HG03139 (cell line): ENCODE data around the gene KRTAP19-8.

Experiments
- ATAC-seq: cut with Tn5 transposase; IDR thresholded peaks from one replicate; pipeline ENCODE4 v1.9.1; 2021; ENCODE audit not compliant: unreplicated experiment

The KRTAP19-8 gene

GRCh38 chr21:31012133-31013089 lies 25.9 kb downstream of the KRTAP19-8 start:
- ATAC-seq, result no peak

- ATAC-seq, result no peak
These were observed 26.9 kb downstream of the KRTAP19-8 start for GRCh38 chr21:31011412-31011811.

- ATAC-seq, result no peak
These were observed 29.9 kb downstream of the KRTAP19-8 start for GRCh38 chr21:31008355-31008754.

- no peak for ATAC-seq
These were observed 33.3 kb downstream of the KRTAP19-8 start for GRCh38 chr21:31005019-31005418.

- ATAC-seq, result no peak
These were observed 34.8 kb downstream of the KRTAP19-8 start for GRCh38 chr21:31003471-31003870.

- ATAC-seq, result no peak
These were observed 40.7 kb downstream of the KRTAP19-8 start for GRCh38 chr21:30997541-30997940.

- no peak for ATAC-seq
These were observed 41.5 kb downstream of the KRTAP19-8 start for GRCh38 chr21:30996728-30997127.

- no peak for ATAC-seq
These were observed 43.3 kb downstream of the KRTAP19-8 start for GRCh38 chr21:30994932-30995331.

GRCh38 chr21:30990514-30991262 lies 47.6 kb downstream of the KRTAP19-8 start:
- no peak for ATAC-seq

GRCh38 chr21:30988706-30989105 lies 49.6 kb downstream of the KRTAP19-8 start:
- ATAC-seq, result no peak
